Measurements from ENCODE around the gene NEGR1. TPM values are rescaled to one million over a fixed set of nuclear protein-coding genes. Genes with fewer than 3 reads are reported as not detected.

The NEGR1 gene
- total RNA-seq, 1 donor from 2014 or later, result not detected

DNA sequence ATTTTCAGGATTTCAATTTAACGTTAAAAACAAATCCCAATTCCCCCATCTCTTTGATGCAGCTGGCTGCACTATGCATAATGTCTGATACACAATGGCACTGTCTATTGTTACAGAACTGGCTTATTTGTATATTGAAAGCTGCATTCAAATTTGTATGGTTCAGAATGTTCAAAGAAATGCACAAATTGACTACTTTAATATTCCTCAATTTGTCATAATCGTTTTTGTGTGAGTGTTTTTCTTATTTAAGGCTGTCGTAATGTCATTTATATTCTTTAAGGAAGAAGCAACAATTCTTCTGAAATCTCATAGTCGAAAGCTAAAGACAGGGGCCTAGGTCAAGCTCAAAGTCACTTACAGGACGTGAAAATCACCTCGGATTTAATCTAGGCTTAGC is 860.1 kb downstream of the NEGR1 start:
- DNase-seq (ENCODE audit: low spot score), result no peak
- intact Hi-C loops (cut with micrococcal nuclease), result no loop called here
- Mint-ChIP-seq H3K4me1 (ENCODE audit: low read depth) (no peaks in the 10 kb centered on the region), H3K4me3 (ENCODE audit: low read depth) (no peak overlapping the region), H3K27ac (no peak overlapping the region), H3K36me3 (ENCODE audit: low read depth) (no peaks in the 10 kb centered on the region), H3K27me3 (ENCODE audit: low read depth) (no peaks in the 10 kb centered on the region), H3K9me3 (no peaks in the 10 kb centered on the region)

DNA sequence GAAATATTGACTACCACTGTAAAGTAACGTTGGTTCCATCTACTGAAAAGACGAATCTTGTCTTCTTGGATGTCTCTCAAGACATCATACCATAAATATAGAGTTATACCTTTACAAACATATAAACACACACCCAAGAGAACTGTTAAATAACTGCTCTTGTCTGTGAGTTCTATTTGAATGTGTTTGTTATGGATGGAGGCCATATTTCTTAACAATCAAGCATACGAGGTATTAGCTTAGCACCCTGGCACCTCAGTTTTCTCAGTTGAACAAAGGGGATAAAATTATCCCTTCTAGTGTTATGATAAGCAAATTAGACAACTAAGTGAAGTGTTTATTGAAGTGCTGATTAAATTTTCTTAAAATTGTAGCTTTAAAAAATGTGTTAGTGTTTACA is 864.9 kb downstream of the NEGR1 start:
- Mint-ChIP-seq H3K4me1 (ENCODE audit: low read depth) (no peaks in the 10 kb centered on the region), H3K4me3 (ENCODE audit: low read depth) (no peak overlapping the region), H3K27me3 (ENCODE audit: low read depth) (no peaks in the 10 kb centered on the region), H3K27ac (no peak overlapping the region), H3K9me3 (no peaks in the 10 kb centered on the region), H3K36me3 (ENCODE audit: low read depth) (no peaks in the 10 kb centered on the region)
- DNase-seq (ENCODE audit: low spot score), result no peak
- intact Hi-C loops (cut with micrococcal nuclease), result no loop called here

DNA sequence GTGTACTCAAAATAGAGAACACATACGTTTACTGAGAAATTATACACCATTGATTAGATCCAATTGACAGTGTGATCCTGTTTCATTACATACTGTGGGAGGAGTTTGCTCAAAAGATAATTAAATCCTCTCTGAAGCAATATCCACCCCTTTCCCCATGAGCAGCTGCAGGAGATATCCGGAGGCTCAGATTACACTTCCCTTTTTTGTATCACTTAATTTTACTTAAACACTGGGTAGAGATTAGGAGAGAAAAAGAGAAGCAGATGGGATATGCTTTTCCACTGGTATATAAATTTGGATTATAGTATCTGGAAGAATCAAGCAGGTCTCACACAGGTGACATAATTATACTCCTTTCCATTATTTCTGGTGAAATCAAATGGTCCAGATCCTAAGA is 868.2 kb downstream of the NEGR1 start:
- intact Hi-C loops (cut with micrococcal nuclease), result no loop called here
- no peaks in the 10 kb centered on the region for H3K9me3 Mint-ChIP-seq
- no peaks in the 10 kb centered on the region for H3K36me3 Mint-ChIP-seq (ENCODE audit: low read depth)

DNA sequence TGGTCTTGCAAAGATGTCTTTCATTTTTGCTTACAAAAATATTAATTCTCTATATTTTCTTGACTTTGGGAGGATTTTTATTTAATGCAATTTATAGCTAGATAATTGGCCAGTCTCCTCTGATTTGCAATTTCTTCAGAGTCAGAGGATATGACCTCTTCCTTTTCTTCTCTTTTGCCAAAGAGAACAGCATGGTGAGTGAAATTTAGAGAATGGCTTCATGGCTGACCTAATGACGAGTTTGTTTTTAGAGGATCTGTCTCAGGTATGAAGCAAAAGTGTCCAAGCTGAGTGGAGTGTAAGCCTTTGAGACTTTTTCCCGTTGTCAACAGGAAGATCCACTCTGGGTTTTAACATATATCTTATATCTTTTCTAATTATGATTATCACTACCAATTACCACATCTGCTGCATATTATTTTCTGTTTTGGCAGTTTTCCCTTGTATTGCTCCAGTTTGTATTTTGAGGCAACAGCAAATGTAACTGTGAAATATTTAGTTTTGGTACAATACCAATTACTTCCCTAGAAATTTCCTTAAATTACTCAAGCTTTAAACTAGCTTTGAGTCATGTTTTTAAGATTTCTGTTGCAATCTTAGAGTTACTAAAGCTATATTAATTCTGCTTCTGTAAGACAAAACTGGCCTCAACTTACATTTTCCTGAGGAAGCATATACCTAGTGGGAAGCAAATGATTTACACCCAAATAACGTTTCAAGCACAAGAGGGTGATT is 868.7 kb downstream of the NEGR1 start:
- Mint-ChIP-seq H3K36me3 (ENCODE audit: low read depth) (no peaks in the 10 kb centered on the region), H3K4me1 (ENCODE audit: low read depth) (no peaks in the 10 kb centered on the region), H3K27me3 (ENCODE audit: low read depth) (no peaks in the 10 kb centered on the region), H3K9me3 (no peaks in the 10 kb centered on the region), H3K27ac (no peak overlapping the region), H3K4me3 (ENCODE audit: low read depth) (no peak overlapping the region)
- intact Hi-C loops (cut with micrococcal nuclease), result no loop called here
- no peak for DNase-seq (ENCODE audit: low spot score)

More for the DNA sequence above, 868.2 kb downstream of the NEGR1 start:
- H3K27ac Mint-ChIP-seq, result no peak overlapping the region
- H3K4me3 Mint-ChIP-seq (ENCODE audit: low read depth), result no peak overlapping the region
- H3K4me1 Mint-ChIP-seq (ENCODE audit: low read depth), result no peaks in the 10 kb centered on the region
- no peak for DNase-seq (ENCODE audit: low spot score)
- no peaks in the 10 kb centered on the region for H3K27me3 Mint-ChIP-seq (ENCODE audit: low read depth)

DNA sequence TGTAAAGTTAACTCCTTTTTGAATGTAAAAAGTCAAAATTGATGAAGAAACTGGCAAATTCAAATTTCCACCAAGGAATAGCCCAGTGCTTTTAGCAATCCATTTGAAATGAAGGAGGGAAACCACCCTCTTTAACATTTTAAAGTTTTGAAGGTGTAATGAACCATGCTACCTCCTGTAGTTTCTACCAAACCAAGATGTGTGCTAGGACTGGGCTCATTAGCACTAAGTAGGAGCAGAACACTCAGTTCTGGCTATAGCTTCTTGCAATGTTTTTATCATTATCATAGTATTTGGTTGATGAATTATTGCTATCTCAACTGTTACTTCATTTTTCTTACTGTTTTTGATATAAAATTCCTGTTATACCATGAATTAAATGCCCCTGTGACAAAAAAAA is 882.3 kb downstream of the NEGR1 start:
- no peak overlapping the region for H3K27ac Mint-ChIP-seq
- H3K36me3 Mint-ChIP-seq (ENCODE audit: low read depth), result no peaks in the 10 kb centered on the region
- DNase-seq (ENCODE audit: low spot score), result no peak
- no peaks in the 10 kb centered on the region for H3K4me1 Mint-ChIP-seq (ENCODE audit: low read depth)
- no peak overlapping the region for H3K4me3 Mint-ChIP-seq (ENCODE audit: low read depth)
- no peaks in the 10 kb centered on the region for H3K9me3 Mint-ChIP-seq
- H3K27me3 Mint-ChIP-seq (ENCODE audit: low read depth), result no peaks in the 10 kb centered on the region
- intact Hi-C loops (cut with micrococcal nuclease), result no loop called here

DNA sequence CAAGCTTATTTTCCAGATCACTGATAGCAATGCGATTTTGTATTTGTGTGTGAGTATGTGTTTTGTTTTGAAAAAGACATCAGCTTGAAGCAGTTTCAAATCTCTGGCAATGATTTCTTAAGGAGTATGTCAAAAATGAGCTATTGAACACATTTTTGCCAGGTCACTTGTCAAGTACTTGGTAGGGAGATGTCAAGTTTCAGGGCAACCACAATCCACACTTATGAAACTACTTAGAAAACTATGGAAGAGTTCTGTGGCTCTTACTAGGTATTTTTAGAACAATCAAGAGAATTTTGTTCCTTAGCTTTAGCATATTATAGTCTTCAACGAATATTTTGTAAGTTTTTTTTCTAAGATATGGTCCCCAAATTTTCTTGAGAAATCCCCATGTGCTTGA is 882.7 kb downstream of the NEGR1 start:
- Mint-ChIP-seq H3K4me3 (ENCODE audit: low read depth) (no peak overlapping the region), H3K4me1 (ENCODE audit: low read depth) (no peaks in the 10 kb centered on the region), H3K36me3 (ENCODE audit: low read depth) (no peaks in the 10 kb centered on the region), H3K27ac (no peak overlapping the region), H3K27me3 (ENCODE audit: low read depth) (no peaks in the 10 kb centered on the region), H3K9me3 (peaks cover 2% of the 10 kb centered on the region)
- intact Hi-C loops (cut with micrococcal nuclease), result no loop called here
- no peak for DNase-seq (ENCODE audit: low spot score)

DNA sequence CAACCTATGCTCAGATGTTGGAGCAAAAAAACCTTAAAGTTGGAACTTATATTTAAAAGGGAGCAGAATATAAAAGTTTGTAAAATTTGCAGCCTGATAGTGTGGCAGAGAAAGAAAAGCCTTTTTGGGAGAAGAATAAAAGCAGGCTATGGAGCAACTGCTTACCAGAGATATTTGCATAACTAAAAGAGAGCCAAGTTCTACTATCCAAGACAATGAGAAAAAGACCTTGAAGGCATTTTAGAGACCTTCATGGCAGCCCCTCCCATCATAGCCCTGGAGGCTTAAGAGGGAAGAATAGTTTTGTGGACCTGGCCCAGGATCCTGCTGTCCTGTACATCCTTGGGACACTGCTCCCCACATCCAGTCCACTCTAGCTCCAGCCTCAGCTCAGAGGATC is 889.0 kb downstream of the NEGR1 start:
- Mint-ChIP-seq H3K4me3 (ENCODE audit: low read depth) (no peak overlapping the region), H3K27ac (no peak overlapping the region), H3K36me3 (ENCODE audit: low read depth) (no peaks in the 10 kb centered on the region), H3K4me1 (ENCODE audit: low read depth) (no peaks in the 10 kb centered on the region), H3K27me3 (ENCODE audit: low read depth) (no peaks in the 10 kb centered on the region), H3K9me3 (peaks cover 10% of the 10 kb centered on the region)
- DNase-seq (ENCODE audit: low spot score), result no peak
- intact Hi-C loops (cut with micrococcal nuclease), result no loop called here

DNA sequence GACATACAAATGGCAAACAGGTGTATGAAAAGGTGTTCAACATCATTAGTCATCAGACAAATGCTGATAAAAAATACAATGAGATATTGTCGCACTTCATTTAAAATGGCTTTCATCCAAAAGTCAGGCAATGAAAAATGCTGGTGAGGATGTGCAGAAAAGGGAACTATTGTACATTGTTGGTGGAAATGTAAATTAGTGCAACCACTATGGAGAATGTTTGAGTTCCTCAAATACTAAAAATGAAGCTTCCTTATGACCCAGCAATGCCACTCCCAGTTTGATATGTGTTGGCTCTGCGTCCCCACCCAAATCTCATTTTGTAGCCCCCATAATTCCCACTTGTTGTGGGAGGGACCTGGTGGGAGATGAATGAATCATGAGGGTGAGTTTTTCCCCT is 891.8 kb downstream of the NEGR1 start:
- H3K9me3 Mint-ChIP-seq, result peaks cover 29% of the 10 kb centered on the region
- intact Hi-C loops (cut with micrococcal nuclease), result no loop called here
- no peaks in the 10 kb centered on the region for H3K27me3 Mint-ChIP-seq (ENCODE audit: low read depth)
- no peak overlapping the region for H3K4me3 Mint-ChIP-seq (ENCODE audit: low read depth)
- no peak overlapping the region for H3K27ac Mint-ChIP-seq
- H3K4me1 Mint-ChIP-seq (ENCODE audit: low read depth), result no peaks in the 10 kb centered on the region
- no peak for DNase-seq (ENCODE audit: low spot score)
- H3K36me3 Mint-ChIP-seq (ENCODE audit: low read depth), result no peaks in the 10 kb centered on the region

DNA sequence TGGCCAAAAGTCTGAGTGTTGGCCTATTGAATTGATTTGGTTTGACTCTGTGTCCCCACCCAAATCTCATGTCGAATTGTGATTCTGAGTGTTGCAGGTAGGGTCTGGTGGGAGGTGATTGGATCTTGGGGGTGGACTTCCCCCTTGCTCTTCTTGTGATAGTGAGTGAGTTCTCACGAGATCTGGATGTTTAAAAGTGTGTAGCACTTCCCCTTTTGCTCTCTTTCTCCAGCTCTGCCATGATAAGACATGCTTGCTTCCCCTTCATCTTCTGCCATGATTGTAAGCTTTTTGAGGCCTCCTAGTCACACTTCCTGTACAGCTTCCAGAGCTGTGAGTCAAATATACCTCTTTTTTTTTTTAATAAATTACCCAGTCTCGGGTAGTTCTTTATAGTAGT is 904.5 kb downstream of the NEGR1 start:
- Mint-ChIP-seq H3K9me3 (peaks cover 32% of the 10 kb centered on the region), H3K36me3 (ENCODE audit: low read depth) (no peaks in the 10 kb centered on the region), H3K4me3 (ENCODE audit: low read depth) (no peak overlapping the region), H3K27ac (no peak overlapping the region), H3K27me3 (ENCODE audit: low read depth) (no peaks in the 10 kb centered on the region), H3K4me1 (ENCODE audit: low read depth) (no peaks in the 10 kb centered on the region)
- intact Hi-C loops (cut with micrococcal nuclease), result no loop called here
- no peak for DNase-seq (ENCODE audit: low spot score)

DNA sequence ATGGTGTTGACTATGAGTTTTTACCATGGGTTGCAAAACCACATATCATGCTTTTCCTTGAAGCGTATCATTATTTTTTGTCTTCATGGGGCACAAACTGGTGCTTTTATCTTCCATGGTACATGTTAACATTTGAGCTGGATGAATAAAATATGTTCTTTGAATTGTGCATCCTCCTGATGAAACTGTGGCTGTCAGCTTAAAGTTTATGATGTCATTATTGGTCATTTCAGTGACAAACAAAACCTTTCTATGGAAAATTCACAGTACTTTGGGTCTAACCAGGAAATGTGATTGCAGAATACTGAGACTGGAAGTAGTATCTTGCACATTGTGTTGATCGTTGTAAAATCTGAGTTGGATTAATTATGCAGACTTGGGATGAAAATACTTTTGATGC is 909.8 kb downstream of the NEGR1 start:
- Mint-ChIP-seq H3K27me3 (ENCODE audit: low read depth) (no peaks in the 10 kb centered on the region), H3K4me1 (ENCODE audit: low read depth) (no peaks in the 10 kb centered on the region), H3K36me3 (ENCODE audit: low read depth) (no peaks in the 10 kb centered on the region), H3K4me3 (ENCODE audit: low read depth) (no peak overlapping the region), H3K9me3 (peaks cover 3% of the 10 kb centered on the region), H3K27ac (no peak overlapping the region)
- intact Hi-C loops (cut with micrococcal nuclease), result no loop called here
- no peak for DNase-seq (ENCODE audit: low spot score)

DNA sequence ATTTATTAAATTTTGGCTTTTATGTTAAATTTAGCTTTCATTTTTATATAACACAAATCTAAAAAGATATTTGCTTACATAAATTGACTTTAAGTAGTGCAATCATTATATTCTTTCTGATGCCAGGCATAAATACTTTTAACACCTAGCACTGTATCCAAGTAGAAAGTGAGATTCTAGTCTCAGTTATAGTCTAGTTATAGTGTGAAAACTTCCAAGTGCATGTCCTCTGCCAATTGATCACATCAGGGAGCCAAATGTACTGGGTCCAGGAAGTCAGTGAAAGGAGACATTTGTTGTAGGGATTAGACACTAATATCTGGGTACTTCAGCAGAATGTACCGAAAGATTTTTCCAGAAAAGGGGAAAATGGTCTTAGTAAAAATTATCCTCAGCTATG is 910.8 kb downstream of the NEGR1 start:
- no peaks in the 10 kb centered on the region for H3K9me3 Mint-ChIP-seq
- intact Hi-C loops (cut with micrococcal nuclease), result no loop called here
- no peaks in the 10 kb centered on the region for H3K4me1 Mint-ChIP-seq (ENCODE audit: low read depth)
- H3K4me3 Mint-ChIP-seq (ENCODE audit: low read depth), result no peak overlapping the region
- H3K27ac Mint-ChIP-seq, result no peak overlapping the region
- no peak for DNase-seq (ENCODE audit: low spot score)
- H3K27me3 Mint-ChIP-seq (ENCODE audit: low read depth), result no peaks in the 10 kb centered on the region
- no peaks in the 10 kb centered on the region for H3K36me3 Mint-ChIP-seq (ENCODE audit: low read depth)

DNA sequence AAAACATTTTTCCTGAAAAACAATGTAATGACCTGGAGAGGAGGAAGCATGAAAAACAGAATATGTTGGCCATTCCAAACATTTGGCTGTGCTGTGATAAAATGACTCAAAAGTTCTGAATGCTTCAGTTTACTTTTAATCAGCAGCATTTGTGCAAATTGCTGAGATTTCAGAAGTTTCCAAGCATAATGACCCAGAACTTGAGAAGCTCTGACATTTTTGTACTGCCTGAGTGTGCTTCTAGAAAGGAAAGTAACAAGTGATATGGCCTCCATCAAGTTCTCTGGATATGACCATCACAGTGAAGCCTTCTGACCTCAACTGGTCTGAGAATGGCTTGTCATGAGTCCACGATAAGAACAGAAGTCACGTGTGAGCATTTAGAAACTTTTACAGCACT is 918.1 kb downstream of the NEGR1 start:
- H3K4me1 Mint-ChIP-seq (ENCODE audit: low read depth), result no peaks in the 10 kb centered on the region
- H3K27me3 Mint-ChIP-seq (ENCODE audit: low read depth), result no peaks in the 10 kb centered on the region
- no peak for DNase-seq (ENCODE audit: low spot score)
- no peak overlapping the region for H3K4me3 Mint-ChIP-seq (ENCODE audit: low read depth)
- H3K36me3 Mint-ChIP-seq (ENCODE audit: low read depth), result no peaks in the 10 kb centered on the region
- intact Hi-C loops (cut with micrococcal nuclease), result no loop called here
- peaks cover 8% of the 10 kb centered on the region for H3K9me3 Mint-ChIP-seq
- no peak overlapping the region for H3K27ac Mint-ChIP-seq

DNA sequence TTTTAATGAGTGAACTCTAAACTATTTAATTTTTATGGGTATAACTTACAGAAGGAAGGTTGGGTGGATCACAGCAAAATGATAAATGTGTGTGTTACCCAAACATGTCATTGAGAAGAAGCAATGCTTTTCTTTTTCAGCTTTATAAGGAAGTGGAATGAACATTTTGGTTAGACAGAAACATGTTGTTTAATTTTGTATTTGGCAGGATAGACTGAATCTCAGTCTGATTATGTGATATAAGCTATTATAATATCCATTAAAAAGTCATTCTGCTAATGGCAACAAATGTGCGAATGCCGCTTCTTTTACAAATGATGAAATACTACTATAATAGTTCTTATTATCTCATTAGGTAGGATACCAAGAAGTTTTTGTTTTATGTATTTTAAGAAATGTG is 919.6 kb downstream of the NEGR1 start:
- Mint-ChIP-seq H3K27me3 (ENCODE audit: low read depth) (no peaks in the 10 kb centered on the region), H3K9me3 (peaks cover 21% of the 10 kb centered on the region), H3K4me3 (ENCODE audit: low read depth) (no peak overlapping the region), H3K27ac (no peak overlapping the region), H3K36me3 (ENCODE audit: low read depth) (no peaks in the 10 kb centered on the region), H3K4me1 (ENCODE audit: low read depth) (no peaks in the 10 kb centered on the region)
- intact Hi-C loops (cut with micrococcal nuclease), result no loop called here
- DNase-seq (ENCODE audit: low spot score), result no peak

DNA sequence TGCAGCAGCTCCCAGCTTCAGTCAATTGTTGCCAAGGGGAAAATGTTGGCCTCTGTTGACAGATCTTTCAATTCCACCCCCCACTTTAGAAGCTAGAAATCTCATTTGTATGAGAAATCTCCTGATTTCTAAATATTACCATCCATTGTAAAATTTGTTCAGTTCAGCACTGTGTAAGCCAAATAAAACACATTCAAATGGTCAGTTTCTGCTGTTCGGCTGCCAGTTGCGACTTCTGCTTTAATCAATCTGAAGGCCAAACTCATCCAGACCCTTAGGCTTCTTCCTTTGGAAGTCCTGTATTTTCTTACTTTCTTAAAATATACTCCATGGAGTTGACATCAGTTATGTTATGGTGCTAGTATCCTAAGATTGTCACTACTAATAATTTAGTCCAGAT is 920.3 kb downstream of the NEGR1 start:
- no peaks in the 10 kb centered on the region for H3K36me3 Mint-ChIP-seq (ENCODE audit: low read depth)
- no peak overlapping the region for H3K27ac Mint-ChIP-seq
- no peak for DNase-seq (ENCODE audit: low spot score)

More for the DNA sequence above, 920.3 kb downstream of the NEGR1 start:
- no peaks in the 10 kb centered on the region for H3K4me1 Mint-ChIP-seq (ENCODE audit: low read depth)
- H3K9me3 Mint-ChIP-seq, result peaks cover 22% of the 10 kb centered on the region
- H3K4me3 Mint-ChIP-seq (ENCODE audit: low read depth), result no peak overlapping the region
- intact Hi-C loops (cut with micrococcal nuclease), result no loop called here
- H3K27me3 Mint-ChIP-seq (ENCODE audit: low read depth), result no peaks in the 10 kb centered on the region

All from activated T-helper 2 cell treated with anti-CD3 and anti-CD28 coated beads, Interferon-gamma antibody, Interleukin-2, Interleukin-4, amounts not matched to agents 10 μg/mL and 5 μg/mL and 100 μg/mL, durations not matched to agents 14 hours and 24 hours and 36 hours (primary cell).